Activated CD8-positive, alpha-beta memory T cell treated with anti-CD3 and anti-CD28 coated beads for 48 hours (primary cell): ENCODE data around the gene MEF2D.

Source experiments
- DNase-seq, 3 experiments: peaks; one replicate each; pipeline ENCODE4 v3.0.0-alpha.2; 2020; ENCODE audit warnings: low read depth in 2 of 3, low spot score in 2 of 3

MEF2D gene

GRCh38 chr1:156471496-156472490, 28.8 kb downstream of the MEF2D start:
- DNase-seq: no peak

GRCh38 chr1:156470473-156470872, 30.1 kb downstream of the MEF2D start:
- DNase-seq: no peak

- no peak for DNase-seq
These were observed 31.8 kb downstream of the MEF2D start for GRCh38 chr1:156468693-156469345.

GRCh38 chr1:156467906-156468305, 32.7 kb downstream of the MEF2D start:
- DNase-seq: no peak

GRCh38 chr1:156467385-156467784, 33.2 kb downstream of the MEF2D start:
- DNase-seq: no peak

- no peak for DNase-seq
These were observed 34.7 kb downstream of the MEF2D start for GRCh38 chr1:156465747-156466365.

- DNase-seq: no peak
These were observed 35.6 kb downstream of the MEF2D start for GRCh38 chr1:156464825-156465452.

- no peak for DNase-seq
These were observed 36.2 kb downstream of the MEF2D start for GRCh38 chr1:156464335-156464734.

- DNase-seq: no peak
These were observed 36.7 kb downstream of the MEF2D start for GRCh38 chr1:156463874-156464273.

- no peak for DNase-seq
These were observed 37.4 kb downstream of the MEF2D start for GRCh38 chr1:156462954-156463795.

GRCh38 chr1:156461781-156462647, 38.6 kb downstream of the MEF2D start:
- no peak for DNase-seq

- no peak for DNase-seq
These were observed 39.5 kb downstream of the MEF2D start for GRCh38 chr1:156461109-156461508.

GRCh38 chr1:156460525-156460924, 40.0 kb downstream of the MEF2D start:
- no peak for DNase-seq

- DNase-seq: no peak
These were observed 42.4 kb downstream of the MEF2D start for GRCh38 chr1:156458181-156458503.

GRCh38 chr1:156456625-156457465, 43.7 kb downstream of the MEF2D start:
- DNase-seq: peak; percentile 83 to 91 (median 90)

- DNase-seq: no peak
These were observed 45.2 kb downstream of the MEF2D start for GRCh38 chr1:156455362-156455761.

GRCh38 chr1:156452907-156453306, 47.7 kb downstream of the MEF2D start:
- no peak for DNase-seq

- DNase-seq: no peak
These were observed 48.9 kb downstream of the MEF2D start for GRCh38 chr1:156451505-156452160.
